CD4-positive, alpha-beta T cell treated with Interleukin-21 for 1 hour (primary cell): Measurements from ENCODE around the gene ARHGDIA.
"Not testable (repeated sequence)": the region's sequence is repeated elsewhere in the genome, so short reads cannot be mapped to it uniquely, and the experiment has no call there.

Experiments
- DNase-seq: peaks from one replicate; pipeline ENCODE4 v3.0.0-alpha.2; 2020

The ARHGDIA gene

GRCh38 chr17:81840826-81841778 lies 30.0 kb downstream of the ARHGDIA start:
- no peak for DNase-seq

- not testable (repeated sequence) for DNase-seq
Observed at GRCh38 chr17:81840059-81840458, 31.1 kb downstream of the ARHGDIA start.

GRCh38 chr17:81839301-81839700 lies 31.8 kb downstream of the ARHGDIA start:
- DNase-seq = no peak

GRCh38 chr17:81838753-81839255 lies 32.3 kb downstream of the ARHGDIA start:
- no peak for DNase-seq

- no peak for DNase-seq
Observed at GRCh38 chr17:81837641-81838040, 33.5 kb downstream of the ARHGDIA start.

GRCh38 chr17:81834831-81835267 lies 36.3 kb downstream of the ARHGDIA start, which contains the start of gene PPP1R27:
PPP1R27 (minus strand) TSS chr17:81835050; CDS start chr17:81834953, 97 bp downstream.
- DNase-seq = no peak

GRCh38 chr17:81833921-81834830 lies 37.0 kb downstream of the ARHGDIA start:
- DNase-seq = no peak

GRCh38 chr17:81833160-81833920 lies 37.8 kb downstream of the ARHGDIA start, which contains the start of gene MCRIP1:
MCRIP1 (minus strand) TSS chr17:81833291; CDS start chr17:81824506, 8,785 bp downstream.
- peak; percentile 94 for DNase-seq

- DNase-seq = peak; percentile 21
Observed at GRCh38 chr17:81832608-81833159, 38.5 kb downstream of the ARHGDIA start.

- DNase-seq = peak; percentile 49
Observed at GRCh38 chr17:81831957-81832607, 39.1 kb downstream of the ARHGDIA start.

- no peak for DNase-seq
Observed at GRCh38 chr17:81831563-81831956, 39.6 kb downstream of the ARHGDIA start.

- DNase-seq = no peak
Observed at GRCh38 chr17:81829858-81830257, 41.3 kb downstream of the ARHGDIA start.

GRCh38 chr17:81828656-81829055 lies 42.5 kb downstream of the ARHGDIA start:
- no peak for DNase-seq

GRCh38 chr17:81825841-81826466 lies 45.2 kb downstream of the ARHGDIA start:
- DNase-seq = no peak

GRCh38 chr17:81824595-81824994 lies 46.5 kb downstream of the ARHGDIA start:
- no peak for DNase-seq

- DNase-seq = no peak
Observed at GRCh38 chr17:81823820-81824550, 47.2 kb downstream of the ARHGDIA start.

GRCh38 chr17:81822996-81823819 lies 47.9 kb downstream of the ARHGDIA start:
- no peak for DNase-seq

- no peak for DNase-seq
Observed at GRCh38 chr17:81822312-81822637, 48.9 kb downstream of the ARHGDIA start.

- no peak for DNase-seq
Observed at GRCh38 chr17:81821603-81822311, 49.4 kb downstream of the ARHGDIA start.
